Gastroesophageal sphincter (tissue), 4 donors: ENCODE results near the gene SFSWAP. TPM values are rescaled to one million over a fixed set of nuclear protein-coding genes. Genes with fewer than 3 reads are reported as not detected.

Source experiments
- ATAC-seq: fragments of 150-250 bp; one replicate; pipeline ENCODE4 v1.9.1; 2016; ENCODE audit warnings: mild to moderate bottlenecking, moderate library complexity
- H3K27ac ChIP-seq, 4 donors: fragments of 200-600 bp; sonication (generic) in 3 of 4; 1 replicate in 3 of 4; 2 replicates in 1 of 4; pipeline ENCODE4 v1.5.1; 2016 to 2019
- H3K27me3 ChIP-seq: fragments of 200-600 bp; sonication (generic); one replicate; pipeline ENCODE4 v1.5.1; 2019
- H3K36me3 ChIP-seq, 2 donors: fragments of 200-600 bp; sonication (generic); one replicate each; pipeline ENCODE4 v1.5.1; 2019; ENCODE audit warnings: control low read depth in 1 of 2
- H3K4me1 ChIP-seq, 3 donors: fragments of 200-600 bp; sonication (generic); 1 replicate in 2 of 3; 2 replicates in 1 of 3; pipeline ENCODE4 v1.5.1; 2016 to 2019; ENCODE audit warnings: control low read depth in 2 of 3
- H3K4me3 ChIP-seq, 2 donors: fragments of 200-600 bp; sonication (generic); one replicate each; pipeline ENCODE4 v1.5.1; 2019; ENCODE audit warnings: mild to moderate bottlenecking in 1 of 2, moderate library complexity in 1 of 2
- H3K9me3 ChIP-seq, 3 donors: fragments of 200-600 bp; sonication (generic); one replicate each; pipeline ENCODE4 v1.5.1; 2017 to 2019; ENCODE audit warnings: control low read depth in 2 of 3
- EP300 ChIP-seq: sonication (generic); formaldehyde crosslinking; IDR thresholded peaks from one replicate; pipeline ENCODE4 v1.6.1; 2017; ENCODE audit warnings: antibody characterized with exemption, mild to moderate bottlenecking
- POLR2A ChIP-seq, 2 donors: fragments of 450-650 bp; IDR thresholded peaks; one replicate each; pipeline ENCODE4 v1.6.1; 2017; ENCODE audit warnings: antibody characterized with exemption in 2 of 2, mild to moderate bottlenecking in 2 of 2, moderate library complexity in 1 of 2
- POLR2AphosphoS5 ChIP-seq: sonication (generic); formaldehyde crosslinking; IDR thresholded peaks from one replicate; pipeline ENCODE4 v1.6.1; 2017; ENCODE audit warnings: antibody characterized with exemption
- WGBS, 2 donors: methylation state at CpG; one replicate each; pipeline ENCODE4 v1.1.5; 2018; ENCODE audit warnings: low coverage in 1 of 2; 5-methylcytosine and 5-hydroxymethylcytosine counted together
- total RNA-seq, 4 donors: library from RNA; depleted of rRNA; stranded (reverse); fragments of >200 nt; gene quantifications; one replicate each; pipeline ENCODE4 v1.1.0, GENCODE V29; 2016
- TF ChIP-seq, protein P1 (sequence below), 4 experiments: fragments of 200-600 bp in 2 of 4; fragments of 450-650 bp in 2 of 4; sonication (generic) in 1 of 4; IDR thresholded peaks; one replicate each; pipeline ENCODE4 v1.5.1; 2017 to 2019; ENCODE audit warnings: antibody characterized with exemption in 4 of 4, mild to moderate bottlenecking in 2 of 4, moderate library complexity in 2 of 4

SFSWAP gene
- total RNA-seq, 4 donors from 2014 or later: 22.4 to 50.4 (median 32.5) TPM

DNA sequence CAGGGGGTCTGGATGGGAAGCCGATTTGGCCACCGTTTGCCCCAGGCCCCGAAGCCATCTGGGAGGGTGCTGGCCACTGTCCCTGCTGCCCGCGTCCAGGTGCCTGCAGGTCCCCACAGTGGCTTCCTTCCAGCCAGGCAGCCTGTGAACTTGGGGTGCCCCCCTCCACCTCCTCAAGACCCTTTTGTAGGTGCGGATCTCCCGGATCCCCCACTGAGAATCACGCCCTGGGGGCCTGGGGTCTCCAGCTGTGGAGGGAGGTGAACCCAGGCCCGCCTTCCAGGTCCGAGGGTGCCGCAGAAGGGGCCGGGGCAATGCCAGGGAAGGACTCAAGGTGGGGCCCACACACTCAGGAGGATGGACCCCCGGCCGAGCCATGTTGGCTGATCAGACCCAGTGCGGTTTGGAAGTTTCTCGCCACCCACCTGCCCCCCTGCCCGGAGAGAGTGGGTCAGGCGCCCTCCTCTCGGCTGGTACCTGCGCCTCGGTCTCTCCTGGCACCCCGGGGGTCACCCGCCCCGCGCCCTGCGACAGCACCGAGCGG is 119.0 kb downstream of the SFSWAP start:
- TF ChIP-seq EP300: no peak
- H3K27ac ChIP-seq: peak overlapping the region in 3 of 4 donors; percentile 64 to 76 (median 75)
- H3K36me3 ChIP-seq: no peaks in the 10 kb centered on the region
- H3K27me3 ChIP-seq: peaks cover 92% of the 10 kb centered on the region
- peaks cover 0 to 57% (median 30%) of the 10 kb centered on the region in 3 donors for H3K4me1 ChIP-seq
- whole genome bisulfite sequencing, 2 donors: no CpG with 5 or more reads among the region's 28 CpGs
- no peak for ATAC-seq
- no peaks in the 10 kb centered on the region for H3K9me3 ChIP-seq
- peak overlapping the region; percentile 6 to 58 for H3K4me3 ChIP-seq

DNA sequence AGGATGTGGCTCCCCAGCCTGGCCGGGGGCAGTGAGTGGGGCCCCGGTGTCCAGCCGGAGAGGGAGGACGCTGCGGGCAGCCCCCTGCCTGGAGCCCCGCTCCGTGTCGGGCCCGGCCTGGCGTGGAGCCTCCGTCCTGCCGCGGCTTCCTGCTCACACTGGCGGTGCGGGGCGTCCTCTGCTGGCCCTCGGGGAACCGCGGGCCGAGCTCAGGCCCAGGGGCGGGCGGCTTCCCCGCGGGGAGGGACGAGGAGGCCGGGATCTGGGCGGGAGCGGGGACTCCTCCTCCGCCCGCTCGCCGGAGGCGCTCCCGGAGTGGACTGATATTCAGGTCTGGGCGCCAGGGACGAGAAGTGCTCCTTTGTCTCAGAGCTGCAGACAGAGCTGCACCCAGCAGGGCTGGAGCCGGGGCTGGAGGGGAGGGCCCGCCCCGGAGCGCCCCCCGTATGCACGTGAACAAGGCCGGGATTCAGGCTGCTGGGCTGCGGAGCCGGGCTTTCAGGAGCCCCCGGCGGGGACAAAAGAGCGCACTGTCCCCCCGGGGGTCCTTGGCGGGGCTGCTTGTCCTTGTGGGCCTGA is 119.5 kb downstream of the SFSWAP start:
- WGBS, 2 donors: 0% methylated on average over 7 of the region's 50 CpGs; no CpG with 5 or more reads in 1 of the 2 donors
- H3K27ac ChIP-seq: peak overlapping the region in 3 of 4 donors; percentile 70 to 76 (median 75)
- peaks cover 0 to 57% (median 30%) of the 10 kb centered on the region in 3 donors for H3K4me1 ChIP-seq
- TF ChIP-seq, protein P1, sequence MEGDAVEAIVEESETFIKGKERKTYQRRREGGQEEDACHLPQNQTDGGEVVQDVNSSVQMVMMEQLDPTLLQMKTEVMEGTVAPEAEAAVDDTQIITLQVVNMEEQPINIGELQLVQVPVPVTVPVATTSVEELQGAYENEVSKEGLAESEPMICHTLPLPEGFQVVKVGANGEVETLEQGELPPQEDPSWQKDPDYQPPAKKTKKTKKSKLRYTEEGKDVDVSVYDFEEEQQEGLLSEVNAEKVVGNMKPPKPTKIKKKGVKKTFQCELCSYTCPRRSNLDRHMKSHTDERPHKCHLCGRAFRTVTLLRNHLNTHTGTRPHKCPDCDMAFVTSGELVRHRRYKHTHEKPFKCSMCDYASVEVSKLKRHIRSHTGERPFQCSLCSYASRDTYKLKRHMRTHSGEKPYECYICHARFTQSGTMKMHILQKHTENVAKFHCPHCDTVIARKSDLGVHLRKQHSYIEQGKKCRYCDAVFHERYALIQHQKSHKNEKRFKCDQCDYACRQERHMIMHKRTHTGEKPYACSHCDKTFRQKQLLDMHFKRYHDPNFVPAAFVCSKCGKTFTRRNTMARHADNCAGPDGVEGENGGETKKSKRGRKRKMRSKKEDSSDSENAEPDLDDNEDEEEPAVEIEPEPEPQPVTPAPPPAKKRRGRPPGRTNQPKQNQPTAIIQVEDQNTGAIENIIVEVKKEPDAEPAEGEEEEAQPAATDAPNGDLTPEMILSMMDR (IDR thresholded peaks at IDR 0.05): peak in 3 of 4 experiments; percentile 46 to 72 (median 62)
- TF ChIP-seq POLR2A (IDR thresholded peaks at IDR 0.05) (peak in 1 of 2 donors; percentile 30), EP300 (no peak), POLR2AphosphoS5 (peak; percentile 48)
- H3K9me3 ChIP-seq: no peaks in the 10 kb centered on the region
- no peaks in the 10 kb centered on the region for H3K36me3 ChIP-seq
- ATAC-seq: peak; percentile 84
- peak overlapping the region; percentile 6 to 58 for H3K4me3 ChIP-seq
- H3K27me3 ChIP-seq: peaks cover 93% of the 10 kb centered on the region

DNA sequence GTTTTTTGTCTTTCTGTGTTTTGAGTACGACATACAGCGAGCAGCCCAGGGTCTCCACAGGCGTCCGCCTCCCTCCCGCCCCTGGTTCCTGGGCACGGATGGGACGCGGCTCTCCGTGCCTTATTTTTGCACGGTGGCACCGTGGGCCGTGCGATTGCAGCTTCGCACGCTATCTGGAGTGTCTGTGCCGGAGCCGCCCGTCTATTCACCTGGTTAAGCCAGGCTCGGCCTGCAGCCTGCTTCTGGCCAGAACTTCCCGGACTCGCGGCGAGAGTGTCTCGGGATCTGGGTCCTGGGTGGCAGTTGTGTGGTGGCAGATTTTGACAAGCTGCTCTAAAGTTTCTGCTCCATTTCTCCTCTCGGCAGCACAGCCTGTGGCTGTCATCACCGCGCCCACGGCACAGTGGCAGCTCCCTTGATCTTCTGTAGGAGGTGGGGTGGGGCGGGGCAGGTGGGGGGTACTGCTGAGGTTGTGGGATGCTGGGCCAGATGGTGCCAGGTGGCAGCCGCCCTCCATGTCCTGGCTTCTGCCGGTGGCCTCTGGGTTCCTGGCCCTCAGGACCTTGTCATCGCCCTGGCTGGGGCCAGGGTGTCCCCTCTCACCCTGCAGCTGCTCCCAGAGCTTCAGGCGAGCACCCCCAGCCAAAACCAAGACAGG is 120.2 kb downstream of the SFSWAP start:
- peak overlapping the region in 3 of 4 donors; percentile 70 to 76 (median 75) for H3K27ac ChIP-seq
- H3K36me3 ChIP-seq: no peaks in the 10 kb centered on the region
- ATAC-seq: no peak
- peaks cover 93% of the 10 kb centered on the region for H3K27me3 ChIP-seq
- peaks cover 0 to 57% (median 30%) of the 10 kb centered on the region in 3 donors for H3K4me1 ChIP-seq
- no CpG with 5 or more reads among the region's 33 CpGs for WGBS, 2 donors
- H3K9me3 ChIP-seq: no peaks in the 10 kb centered on the region
- peak overlapping the region; percentile 6 to 58 for H3K4me3 ChIP-seq
- TF ChIP-seq EP300 (no peak), POLR2A (IDR thresholded peaks at IDR 0.05) (no peak), POLR2AphosphoS5 (no peak)
- TF ChIP-seq, protein P1 (IDR thresholded peaks at IDR 0.05): no peak

DNA sequence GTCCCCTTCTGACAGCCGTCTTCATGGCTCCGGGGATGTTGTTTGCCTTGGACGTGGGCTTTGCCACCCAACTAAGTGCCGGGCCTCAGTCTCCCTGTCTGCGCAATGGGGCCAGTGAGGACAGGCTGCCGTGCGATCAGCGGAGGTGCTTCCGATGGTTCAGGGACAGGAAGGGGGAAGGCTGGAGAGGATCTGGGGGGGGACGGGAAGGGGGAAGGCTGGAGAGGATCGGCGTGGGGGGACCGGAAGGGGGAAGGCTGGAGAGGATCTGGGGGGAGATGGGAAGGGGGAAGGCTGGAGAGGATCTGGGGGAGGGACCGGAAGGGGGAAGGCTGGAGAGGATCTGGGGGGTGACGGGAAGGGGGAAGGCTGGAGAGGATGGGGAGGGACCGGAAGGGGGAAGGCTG is 120.7 kb downstream of the SFSWAP start:
- peak overlapping the region in 1 of 2 donors; percentile 58 for H3K4me3 ChIP-seq
- H3K4me1 ChIP-seq: peaks cover 0 to 57% (median 30%) of the 10 kb centered on the region in 3 donors
- ATAC-seq: no peak
- peak overlapping the region in 3 of 4 donors; percentile 70 to 76 (median 75) for H3K27ac ChIP-seq
- TF ChIP-seq EP300 (no peak), POLR2AphosphoS5 (no peak)
- no CpG with 5 or more reads among the region's 16 CpGs for WGBS, 2 donors
- H3K9me3 ChIP-seq: no peaks in the 10 kb centered on the region
- no peaks in the 10 kb centered on the region for H3K36me3 ChIP-seq
- H3K27me3 ChIP-seq: peaks cover 90% of the 10 kb centered on the region

DNA sequence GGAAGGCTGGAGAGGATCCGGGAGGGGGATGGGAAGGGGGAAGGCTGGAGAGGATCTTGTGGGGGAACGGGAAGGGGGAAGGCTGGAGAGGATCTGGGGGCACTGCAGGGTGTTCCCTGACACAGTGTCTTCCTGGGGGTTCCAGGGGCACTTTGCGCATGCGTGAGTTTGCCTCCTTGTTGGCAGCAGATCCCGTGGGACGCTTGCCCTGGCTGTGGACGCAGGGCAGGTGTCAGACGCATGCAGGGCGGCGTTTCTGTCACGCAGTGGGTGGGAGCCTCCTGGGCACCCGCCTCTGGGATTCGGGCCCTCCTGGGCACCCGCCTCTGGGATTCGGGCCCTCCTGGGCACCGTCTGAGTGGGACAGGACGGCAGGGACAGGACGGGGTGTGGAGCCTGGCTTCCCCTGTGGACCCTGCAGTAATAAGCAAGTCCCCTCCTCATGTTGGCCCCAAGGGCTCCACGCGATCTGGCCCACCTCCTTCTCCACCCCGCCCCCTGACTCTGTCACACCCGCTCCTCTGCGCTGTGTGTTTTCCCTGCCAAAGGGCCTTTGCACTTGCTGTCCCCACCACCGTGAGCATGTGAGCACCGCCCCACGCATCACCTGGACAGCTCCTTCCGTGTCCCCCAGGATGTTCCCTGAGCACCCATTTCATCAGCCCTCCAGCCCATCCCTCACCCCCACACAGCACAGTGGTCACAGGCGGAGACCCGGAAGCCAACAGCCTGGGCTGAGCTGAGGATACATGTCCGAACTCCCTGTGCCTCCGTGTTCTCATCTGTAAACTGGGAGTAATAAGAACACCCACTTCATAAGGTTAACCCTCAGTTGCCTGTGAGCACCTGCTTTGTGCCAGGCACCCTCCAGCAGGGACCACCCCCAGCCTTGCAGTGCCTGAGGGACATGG is 121.7 kb downstream of the SFSWAP start:
- Histone ChIP-seq H3K27me3 (peaks cover 90% of the 10 kb centered on the region), H3K36me3 (no peaks in the 10 kb centered on the region), H3K27ac (peak overlapping the region in 3 of 4 donors; percentile 61 to 75 (median 62)), H3K9me3 (no peaks in the 10 kb centered on the region), H3K4me1 (peaks cover 0 to 55% (median 28%) of the 10 kb centered on the region in 3 donors), H3K4me3 (peak overlapping the region in 1 of 2 donors; percentile 58)
- TF ChIP-seq POLR2A (IDR thresholded peaks at IDR 0.05) (no peak), POLR2AphosphoS5 (no peak), EP300 (no peak)
- TF ChIP-seq, protein P1 (IDR thresholded peaks at IDR 0.05): no peak
- 40 to 48% methylated on average over 2 to 17 of the region's 31 CpGs for WGBS, 2 donors
- no peak for ATAC-seq
